Measurements from ENCODE around the gene INSYN2A.

INSYN2A gene

GRCh38 chr10:127196282-127197153, at the start of gene INSYN2A:
INSYN2A (minus strand) TSS chr10:127196591; CDS start chr10:127176395, 20,196 bp downstream.
- Mint-ChIP-seq H3K27me3 (ENCODE audit: low read depth) (peaks cover 39% of the 10 kb centered on the region), H3K9me3 (no peaks in the 10 kb centered on the region), H3K4me1 (ENCODE audit: low read depth) (no peaks in the 10 kb centered on the region), H3K4me3 (no peak within 1 kb of the TSS), H3K36me3 (ENCODE audit: low read depth) (no peaks in the 10 kb centered on the region), H3K27ac (no peak within 1 kb of the TSS)

GRCh38 chr10:127245456-127245855, 49.1 kb upstream of the INSYN2A start:
- Mint-ChIP-seq H3K9me3 (no peaks in the 10 kb centered on the region), H3K36me3 (ENCODE audit: low read depth) (no peaks in the 10 kb centered on the region), H3K4me1 (ENCODE audit: low read depth) (no peaks in the 10 kb centered on the region), H3K27me3 (ENCODE audit: low read depth) (peaks cover 8% of the 10 kb centered on the region), H3K4me3 (no peak overlapping the region), H3K27ac (no peak overlapping the region)

- no peaks in the 10 kb centered on the region for H3K36me3 Mint-ChIP-seq (ENCODE audit: low read depth)
- H3K27me3 Mint-ChIP-seq (ENCODE audit: low read depth): peaks cover 8% of the 10 kb centered on the region
- no peaks in the 10 kb centered on the region for H3K4me1 Mint-ChIP-seq (ENCODE audit: low read depth)
- no peak overlapping the region for H3K27ac Mint-ChIP-seq
- H3K4me3 Mint-ChIP-seq: no peak overlapping the region
- no peaks in the 10 kb centered on the region for H3K9me3 Mint-ChIP-seq
Observed at GRCh38 chr10:127243490-127244272, 47.3 kb upstream of the INSYN2A start.

GRCh38 chr10:127242914-127243313, 46.5 kb upstream of the INSYN2A start:
- Mint-ChIP-seq H3K9me3 (no peaks in the 10 kb centered on the region), H3K4me3 (no peak overlapping the region), H3K27me3 (ENCODE audit: low read depth) (peaks cover 8% of the 10 kb centered on the region), H3K27ac (no peak overlapping the region), H3K36me3 (ENCODE audit: low read depth) (no peaks in the 10 kb centered on the region), H3K4me1 (ENCODE audit: low read depth) (no peaks in the 10 kb centered on the region)

- H3K27me3 Mint-ChIP-seq (ENCODE audit: low read depth): peaks cover 4% of the 10 kb centered on the region
- no peak overlapping the region for H3K27ac Mint-ChIP-seq
- no peaks in the 10 kb centered on the region for H3K4me1 Mint-ChIP-seq (ENCODE audit: low read depth)
- no peaks in the 10 kb centered on the region for H3K36me3 Mint-ChIP-seq (ENCODE audit: low read depth)
- H3K4me3 Mint-ChIP-seq: no peak overlapping the region
- H3K9me3 Mint-ChIP-seq: no peaks in the 10 kb centered on the region
Observed at GRCh38 chr10:127236266-127236665, 39.9 kb upstream of the INSYN2A start.

- H3K36me3 Mint-ChIP-seq (ENCODE audit: low read depth): no peaks in the 10 kb centered on the region
- no peaks in the 10 kb centered on the region for H3K4me1 Mint-ChIP-seq (ENCODE audit: low read depth)
- peaks cover 4% of the 10 kb centered on the region for H3K27me3 Mint-ChIP-seq (ENCODE audit: low read depth)
- no peak overlapping the region for H3K27ac Mint-ChIP-seq
- H3K4me3 Mint-ChIP-seq: no peak overlapping the region
- H3K9me3 Mint-ChIP-seq: no peaks in the 10 kb centered on the region
Observed at GRCh38 chr10:127234306-127234800, 38.0 kb upstream of the INSYN2A start.

GRCh38 chr10:127228195-127228787, 31.9 kb upstream of the INSYN2A start:
- Mint-ChIP-seq H3K9me3 (no peaks in the 10 kb centered on the region), H3K27ac (no peak overlapping the region), H3K36me3 (ENCODE audit: low read depth) (no peaks in the 10 kb centered on the region), H3K4me1 (ENCODE audit: low read depth) (no peaks in the 10 kb centered on the region), H3K4me3 (no peak overlapping the region), H3K27me3 (ENCODE audit: low read depth) (peaks cover 4% of the 10 kb centered on the region)

GRCh38 chr10:127227663-127228062, 31.3 kb upstream of the INSYN2A start:
- peaks cover 4% of the 10 kb centered on the region for H3K27me3 Mint-ChIP-seq (ENCODE audit: low read depth)
- no peak overlapping the region for H3K4me3 Mint-ChIP-seq
- H3K9me3 Mint-ChIP-seq: no peaks in the 10 kb centered on the region
- no peak overlapping the region for H3K27ac Mint-ChIP-seq
- H3K4me1 Mint-ChIP-seq (ENCODE audit: low read depth): no peaks in the 10 kb centered on the region
- H3K36me3 Mint-ChIP-seq (ENCODE audit: low read depth): no peaks in the 10 kb centered on the region

GRCh38 chr10:127227027-127227426, 30.6 kb upstream of the INSYN2A start:
- H3K27me3 Mint-ChIP-seq (ENCODE audit: low read depth): peaks cover 4% of the 10 kb centered on the region
- no peaks in the 10 kb centered on the region for H3K36me3 Mint-ChIP-seq (ENCODE audit: low read depth)
- H3K4me1 Mint-ChIP-seq (ENCODE audit: low read depth): no peaks in the 10 kb centered on the region
- no peaks in the 10 kb centered on the region for H3K9me3 Mint-ChIP-seq
- H3K4me3 Mint-ChIP-seq: no peak overlapping the region
- H3K27ac Mint-ChIP-seq: no peak overlapping the region

- no peaks in the 10 kb centered on the region for H3K9me3 Mint-ChIP-seq
- no peaks in the 10 kb centered on the region for H3K4me1 Mint-ChIP-seq (ENCODE audit: low read depth)
- H3K27me3 Mint-ChIP-seq (ENCODE audit: low read depth): no peaks in the 10 kb centered on the region
- H3K27ac Mint-ChIP-seq: no peak overlapping the region
- no peaks in the 10 kb centered on the region for H3K36me3 Mint-ChIP-seq (ENCODE audit: low read depth)
- H3K4me3 Mint-ChIP-seq: no peak overlapping the region
Observed at GRCh38 chr10:127221281-127221680, 24.9 kb upstream of the INSYN2A start.

- no peak overlapping the region for H3K27ac Mint-ChIP-seq
- no peak overlapping the region for H3K4me3 Mint-ChIP-seq
- no peaks in the 10 kb centered on the region for H3K36me3 Mint-ChIP-seq (ENCODE audit: low read depth)
- H3K9me3 Mint-ChIP-seq: no peaks in the 10 kb centered on the region
- H3K4me1 Mint-ChIP-seq (ENCODE audit: low read depth): no peaks in the 10 kb centered on the region
- no peaks in the 10 kb centered on the region for H3K27me3 Mint-ChIP-seq (ENCODE audit: low read depth)
Observed at GRCh38 chr10:127218658-127219057, 22.3 kb upstream of the INSYN2A start.

GRCh38 chr10:127216786-127217185, 20.4 kb upstream of the INSYN2A start:
- H3K9me3 Mint-ChIP-seq: no peaks in the 10 kb centered on the region

GRCh38 chr10:127216274-127216673, 19.9 kb upstream of the INSYN2A start:
- Mint-ChIP-seq H3K27ac (no peak overlapping the region), H3K4me3 (no peak overlapping the region), H3K4me1 (ENCODE audit: low read depth) (no peaks in the 10 kb centered on the region), H3K27me3 (ENCODE audit: low read depth) (no peaks in the 10 kb centered on the region), H3K36me3 (ENCODE audit: low read depth) (no peaks in the 10 kb centered on the region), H3K9me3 (no peaks in the 10 kb centered on the region)

More at GRCh38 chr10:127216786-127217185, 20.4 kb upstream of the INSYN2A start:
- Mint-ChIP-seq H3K27me3 (ENCODE audit: low read depth) (no peaks in the 10 kb centered on the region), H3K27ac (no peak overlapping the region), H3K4me1 (ENCODE audit: low read depth) (no peaks in the 10 kb centered on the region), H3K4me3 (no peak overlapping the region), H3K36me3 (ENCODE audit: low read depth) (no peaks in the 10 kb centered on the region)

- Mint-ChIP-seq H3K9me3 (no peaks in the 10 kb centered on the region), H3K27ac (no peak overlapping the region), H3K4me1 (ENCODE audit: low read depth) (no peaks in the 10 kb centered on the region), H3K27me3 (ENCODE audit: low read depth) (no peaks in the 10 kb centered on the region), H3K36me3 (ENCODE audit: low read depth) (no peaks in the 10 kb centered on the region), H3K4me3 (no peak overlapping the region)
Observed at GRCh38 chr10:127215866-127216265, 19.5 kb upstream of the INSYN2A start.

All from T-helper 1 cell treated with Interleukin-12 subunit alpha and Interleukin-12 subunit beta and Interleukin-4 antibody, amounts not matched to agents 30 μg/mL and 1 μg/mL, for 36 hours (primary cell).